Measurements from ENCODE around the gene EHD4.

- TF ChIP-seq SUZ12 (IDR thresholded peaks at IDR 0.05; ENCODE audit: extremely low read depth, insufficient read depth, insufficient read length): no peak
- no peak for TF ChIP-seq ZNF274 (IDR thresholded peaks at IDR 0.05; ENCODE audit: low read depth, low read length)
- no peak for TF ChIP-seq YY1 (IDR thresholded peaks at IDR 0.05; ENCODE audit: insufficient read depth, insufficient read length)
These were observed 65.2 kb downstream of the EHD4 start for GRCh38 chr15:41907141-41907540.
